OCI-LY1 (cell line): ENCODE measurements around the gene PCGF3.

Experiments used
- H2AFZ ChIP-seq: fragments of 200-600 bp; sonication (generic), shearing (Covaris generic); 2 replicates; pipeline ENCODE4 v1.6.0; 2014; ENCODE audit warnings: antibody characterized with exemption, mild to moderate bottlenecking, low read length
- H3F3A ChIP-seq: fragments of 200-600 bp; sonication (generic), shearing (Covaris generic); 2 replicates; pipeline ENCODE4 v1.6.0; 2014; ENCODE audit warnings: mild to moderate bottlenecking, antibody characterized with exemption, low read length, moderate library complexity; ENCODE audit not compliant: insufficient read depth
- H3K27ac ChIP-seq: fragments of 200-600 bp; sonication (generic); 2 replicates; pipeline ENCODE4 v1.5.1; 2014; ENCODE audit warnings: low read length, mixed run types, mild to moderate bottlenecking, low read depth; ENCODE audit not compliant: poor library complexity, severe bottlenecking
- H3K27me3 ChIP-seq: fragments of 200-600 bp; sonication (generic); 2 replicates; pipeline ENCODE4 v1.6.0; 2014; ENCODE audit warnings: antibody characterized with exemption, mild to moderate bottlenecking, low read length, moderate library complexity; ENCODE audit not compliant: insufficient read depth
- H3K36me3 ChIP-seq: fragments of 200-600 bp; sonication (generic); 2 replicates; pipeline ENCODE4 v1.6.1; 2014; ENCODE audit warnings: mild to moderate bottlenecking, antibody characterized with exemption, low read length, moderate library complexity, mixed read lengths; ENCODE audit not compliant: insufficient read depth
- H3K4me1 ChIP-seq: fragments of 200-600 bp; sonication (generic); 2 replicates; pipeline ENCODE4 v1.5.1; 2014; ENCODE audit warnings: mild to moderate bottlenecking, low read length, moderate library complexity; ENCODE audit not compliant: insufficient read depth, severe bottlenecking
- H3K4me2 ChIP-seq: fragments of 200-600 bp; sonication (generic), shearing (Covaris generic); 2 replicates; pipeline ENCODE4 v1.6.1; 2014; ENCODE audit warnings: low read length
- H3K4me3 ChIP-seq: fragments of 200-600 bp; sonication (generic); 2 replicates; pipeline ENCODE4 v1.5.1; 2014; ENCODE audit warnings: low read length, low read depth, mild to moderate bottlenecking, mixed read lengths; ENCODE audit not compliant: poor library complexity, severe bottlenecking
- H3K79me2 ChIP-seq: fragments of 200-600 bp; shearing (Covaris generic); 2 replicates; pipeline ENCODE4 v1.6.1; 2016; ENCODE audit warnings: mixed run types, low read length, mixed read lengths; ENCODE audit not compliant: insufficient read depth
- H3K9ac ChIP-seq: fragments of 200-600 bp; sonication (generic), shearing (Covaris generic); 2 replicates; pipeline ENCODE4 v1.6.1; 2014; ENCODE audit warnings: mild to moderate bottlenecking, low read length, mixed read lengths
- H3K9me2 ChIP-seq: fragments of 200-600 bp; sonication (generic), shearing (Covaris generic); 2 replicates; pipeline ENCODE4 v1.6.1; 2014; ENCODE audit warnings: low read depth, mild to moderate bottlenecking, low read length, mixed read lengths
- H3K9me3 ChIP-seq: fragments of 200-600 bp; shearing (Covaris generic); 2 replicates; pipeline ENCODE4 v1.6.1; 2014; ENCODE audit warnings: low read length, mixed read lengths
- H4K20me1 ChIP-seq: fragments of 200-600 bp; sonication (generic), shearing (Covaris generic); 2 replicates; pipeline ENCODE4 v1.6.0; 2016; ENCODE audit warnings: mild to moderate bottlenecking, low read length; ENCODE audit not compliant: insufficient read depth
- CTCF ChIP-seq: fragments of 200-600 bp; sonication (generic), shearing (Covaris generic); IDR thresholded peaks from 2 replicates; pipeline ENCODE4 v1.5.1; 2017; ENCODE audit warnings: mild to moderate bottlenecking, antibody characterized with exemption, low read length, moderate library complexity, mixed read lengths
- EZH2 ChIP-seq: fragments of 200-600 bp; sonication (generic), shearing (Covaris generic); IDR thresholded peaks from 2 replicates; pipeline ENCODE4 v1.8.0; 2017; ENCODE audit warnings: borderline replicate concordance, mixed run types, mild to moderate bottlenecking, antibody characterized with exemption, low read length, moderate library complexity, mixed read lengths

The PCGF3 gene

GRCh38 chr4:712916-713632, 7.4 kb downstream of the PCGF3 start:
- Histone ChIP-seq H3K27me3 (no peaks in the 10 kb centered on the region), H3K4me2 (no peak overlapping the region), H3K9me3 (no peaks in the 10 kb centered on the region), H3K9me2 (no peaks in the 10 kb centered on the region), H3K4me1 (no peaks in the 10 kb centered on the region), H3F3A (no peaks in the 10 kb centered on the region), H4K20me1 (no peaks in the 10 kb centered on the region), H3K36me3 (peaks cover 5% of the 10 kb centered on the region; the same call in 1 of the 2 replicates), H3K27ac (no peak overlapping the region), H3K79me2 (peaks cover 9% of the 10 kb centered on the region; the same call in 1 of the 2 replicates), H3K9ac (no peak overlapping the region), H3K4me3 (no peak overlapping the region), H2AFZ (no peak overlapping the region)
- no peak for TF ChIP-seq CTCF
- no peak for TF ChIP-seq EZH2

- Histone ChIP-seq H3K36me3 (peaks cover 5% of the 10 kb centered on the region; the same call in 1 of the 2 replicates), H3K27ac (no peak overlapping the region), H3K27me3 (no peaks in the 10 kb centered on the region), H3K9me3 (no peaks in the 10 kb centered on the region), H3K9ac (no peak overlapping the region), H3K4me1 (no peaks in the 10 kb centered on the region), H4K20me1 (no peaks in the 10 kb centered on the region), H3K4me2 (no peak overlapping the region), H3F3A (no peaks in the 10 kb centered on the region), H3K9me2 (no peaks in the 10 kb centered on the region), H2AFZ (no peak overlapping the region), H3K4me3 (no peak overlapping the region), H3K79me2 (peaks cover 9% of the 10 kb centered on the region; the same call in 1 of the 2 replicates)
- TF ChIP-seq EZH2 (no peak), CTCF (no peak)
Measured at GRCh38 chr4:714087-714486, 8.5 kb downstream of the PCGF3 start.

GRCh38 chr4:717601-718320, 12.1 kb downstream of the PCGF3 start:
- Histone ChIP-seq H3K27me3 (no peaks in the 10 kb centered on the region), H3K9ac (no peak overlapping the region), H3K79me2 (peaks cover 2% of the 10 kb centered on the region; the same call in 1 of the 2 replicates), H3F3A (no peaks in the 10 kb centered on the region), H3K4me2 (no peak overlapping the region), H3K9me3 (no peaks in the 10 kb centered on the region), H3K4me3 (no peak overlapping the region), H3K4me1 (no peaks in the 10 kb centered on the region), H3K36me3 (no peaks in the 10 kb centered on the region), H2AFZ (no peak overlapping the region), H3K27ac (no peak overlapping the region), H4K20me1 (no peaks in the 10 kb centered on the region), H3K9me2 (no peaks in the 10 kb centered on the region)
- TF ChIP-seq EZH2 (no peak), CTCF (no peak)
